Measurements from ENCODE around the gene BPIFA2. TPM values are rescaled to one million over a fixed set of nuclear protein-coding genes. Genes with fewer than 3 reads are reported as not detected.

Gene BPIFA2
- total RNA-seq, 1 donor = not detected

DNA sequence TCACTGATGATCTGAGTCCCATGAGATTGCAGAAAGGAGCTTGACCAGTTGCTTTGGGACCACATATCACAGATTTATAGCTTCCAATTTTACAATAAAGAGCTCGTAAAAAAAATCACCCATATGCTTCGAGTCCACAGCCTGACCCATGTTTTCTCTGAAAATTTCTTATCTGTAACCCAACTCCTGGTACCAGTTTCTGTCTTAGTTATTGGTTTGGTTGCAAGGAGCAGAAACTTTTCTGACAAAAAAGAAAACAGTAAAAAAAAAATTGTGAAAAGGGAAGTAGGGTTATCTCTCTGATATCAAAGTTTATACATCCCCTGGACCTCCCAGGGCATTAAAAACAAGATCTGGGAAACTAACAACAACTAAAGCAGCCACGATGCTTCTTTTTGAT, 30.8 kb upstream of the BPIFA2 start:
- no peak overlapping the region for H3K4me2 ChIP-seq (ENCODE audit: insufficient read depth, low read length)
- no peaks in the 10 kb centered on the region for H3K9me3 ChIP-seq (ENCODE audit: low read depth, low read length)
- no peak overlapping the region for H2AFZ ChIP-seq (ENCODE audit: low read length)
- TF ChIP-seq CTCF (IDR thresholded peaks at IDR 0.05; ENCODE audit: extremely low read depth, low read depth, low read length) = no peak
- H3K4me1 ChIP-seq (ENCODE audit: insufficient read depth, low read length) = no peaks in the 10 kb centered on the region
- no peak for DNase-seq (ENCODE audit: insufficient read length, low spot score, missing footprints)
- no peaks in the 10 kb centered on the region for H3K27me3 ChIP-seq (ENCODE audit: insufficient read depth, low read length)
- no peak overlapping the region for H3K4me3 ChIP-seq (ENCODE audit: insufficient read depth, low read length)
- H4K20me1 ChIP-seq (ENCODE audit: insufficient read depth, low read length) = no peaks in the 10 kb centered on the region
- no peaks in the 10 kb centered on the region for H3K79me2 ChIP-seq (ENCODE audit: insufficient read depth, low read length)
- no peaks in the 10 kb centered on the region for H3K36me3 ChIP-seq (ENCODE audit: insufficient read depth, low read length)
- H3K27ac ChIP-seq (ENCODE audit: low read depth, low read length) = no peak overlapping the region

GRCh38 chr20:33139467-33139866, 28.5 kb upstream of the BPIFA2 start:
- DNase-seq (ENCODE audit: insufficient read length, low spot score, missing footprints) = no peak
- H3K4me1 ChIP-seq (ENCODE audit: insufficient read depth, low read length) = no peaks in the 10 kb centered on the region
- H3K9me3 ChIP-seq (ENCODE audit: low read depth, low read length) = no peaks in the 10 kb centered on the region
- H3K4me3 ChIP-seq (ENCODE audit: insufficient read depth, low read length) = no peak overlapping the region
- no peak overlapping the region for H2AFZ ChIP-seq (ENCODE audit: low read length)
- H3K79me2 ChIP-seq (ENCODE audit: insufficient read depth, low read length) = no peaks in the 10 kb centered on the region
- no peak overlapping the region for H3K4me2 ChIP-seq (ENCODE audit: insufficient read depth, low read length)
- no peak overlapping the region for H3K27ac ChIP-seq (ENCODE audit: low read depth, low read length)
- no peaks in the 10 kb centered on the region for H3K27me3 ChIP-seq (ENCODE audit: insufficient read depth, low read length)
- no peaks in the 10 kb centered on the region for H3K36me3 ChIP-seq (ENCODE audit: insufficient read depth, low read length)
- no peaks in the 10 kb centered on the region for H4K20me1 ChIP-seq (ENCODE audit: insufficient read depth, low read length)
- TF ChIP-seq CTCF (IDR thresholded peaks at IDR 0.05; ENCODE audit: extremely low read depth, low read depth, low read length) = no peak

DNA sequence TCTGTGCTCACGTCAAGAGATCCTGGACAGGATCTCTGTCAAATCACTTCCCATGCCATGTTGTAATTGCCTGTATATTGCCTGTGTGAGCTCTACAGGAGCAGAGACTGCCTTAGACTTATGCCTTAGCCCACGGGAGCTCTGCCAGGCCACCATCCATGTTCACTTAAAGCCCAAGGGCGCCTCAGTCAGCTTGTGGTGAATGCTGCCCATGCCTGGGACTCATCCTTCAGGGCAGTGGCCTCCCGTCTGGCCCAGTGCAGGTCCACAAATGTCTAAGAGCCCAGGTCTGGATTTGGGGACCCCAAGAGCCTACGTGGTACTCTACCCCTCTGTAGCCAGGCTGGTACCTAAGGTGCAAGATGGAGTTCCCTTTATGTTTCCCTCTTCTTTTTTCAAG, 22.4 kb upstream of the BPIFA2 start:
- Histone ChIP-seq H3K36me3 (ENCODE audit: insufficient read depth, low read length) (no peaks in the 10 kb centered on the region), H3K9me3 (ENCODE audit: low read depth, low read length) (no peaks in the 10 kb centered on the region), H3K4me2 (ENCODE audit: insufficient read depth, low read length) (no peak overlapping the region), H2AFZ (ENCODE audit: low read length) (no peak overlapping the region), H3K27me3 (ENCODE audit: insufficient read depth, low read length) (no peaks in the 10 kb centered on the region), H3K79me2 (ENCODE audit: insufficient read depth, low read length) (no peaks in the 10 kb centered on the region), H4K20me1 (ENCODE audit: insufficient read depth, low read length) (no peaks in the 10 kb centered on the region), H3K4me1 (ENCODE audit: insufficient read depth, low read length) (no peaks in the 10 kb centered on the region), H3K27ac (ENCODE audit: low read depth, low read length) (no peak overlapping the region), H3K4me3 (ENCODE audit: insufficient read depth, low read length) (no peak overlapping the region)
- no peak for DNase-seq (ENCODE audit: insufficient read length, low spot score, missing footprints)
- no peak for TF ChIP-seq CTCF (IDR thresholded peaks at IDR 0.05; ENCODE audit: extremely low read depth, low read depth, low read length)

DNA sequence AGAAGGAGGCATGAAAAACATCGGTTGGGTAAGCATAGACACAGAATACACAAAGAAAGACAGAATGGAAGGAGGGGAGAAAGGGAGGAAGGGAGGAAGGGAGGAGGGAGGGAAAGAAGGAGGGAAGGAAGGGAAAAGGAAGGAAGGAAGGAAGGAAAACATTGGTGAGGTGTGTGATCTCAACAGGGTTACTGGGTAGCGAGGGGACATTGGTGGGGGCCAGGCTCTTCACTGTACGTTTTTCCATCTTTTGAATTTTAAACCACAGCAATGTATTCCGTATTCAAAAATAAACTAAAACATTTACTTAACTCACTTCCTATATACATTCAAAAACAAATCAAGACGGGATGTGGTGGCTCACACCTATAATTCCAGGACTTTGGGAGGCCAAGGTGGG, 20.7 kb upstream of the BPIFA2 start:
- Histone ChIP-seq H3K36me3 (ENCODE audit: insufficient read depth, low read length) (no peaks in the 10 kb centered on the region), H2AFZ (ENCODE audit: low read length) (no peak overlapping the region), H3K79me2 (ENCODE audit: insufficient read depth, low read length) (no peaks in the 10 kb centered on the region), H3K27me3 (ENCODE audit: insufficient read depth, low read length) (no peaks in the 10 kb centered on the region), H3K4me2 (ENCODE audit: insufficient read depth, low read length) (no peak overlapping the region), H4K20me1 (ENCODE audit: insufficient read depth, low read length) (no peaks in the 10 kb centered on the region), H3K27ac (ENCODE audit: low read depth, low read length) (no peak overlapping the region), H3K9me3 (ENCODE audit: low read depth, low read length) (no peaks in the 10 kb centered on the region), H3K4me1 (ENCODE audit: insufficient read depth, low read length) (no peaks in the 10 kb centered on the region), H3K4me3 (ENCODE audit: insufficient read depth, low read length) (no peak overlapping the region)
- TF ChIP-seq CTCF (IDR thresholded peaks at IDR 0.05; ENCODE audit: extremely low read depth, low read depth, low read length) = no peak
- no peak for DNase-seq (ENCODE audit: insufficient read length, low spot score, missing footprints)
